HFF-Myc (cell line): ENCODE measurements around the gene NPC2.

ENCODE experiments used
- DNase-seq: peaks from one replicate; pipeline ENCODE4 v3.0.0-alpha.2; 2011; ENCODE audit warnings: low read depth; ENCODE audit errors: extremely low read depth
- H3K4me3 ChIP-seq: replicated peaks from 2 replicates; pipeline ENCODE4 v1.5.1; 2011; ENCODE audit warnings: low read depth, mild to moderate bottlenecking, control low read depth, low read length
- CTCF ChIP-seq: IDR thresholded peaks from 2 replicates; pipeline ENCODE4 v1.5.1; 2012; ENCODE audit warnings: mild to moderate bottlenecking, low read depth, low read length, control low read depth; ENCODE audit errors: missing control alignments

NPC2 gene

GRCh38 chr14:74514471-74514941 lies 21.4 kb upstream of the NPC2 start:
- no peak overlapping the region for H3K4me3 ChIP-seq
- DNase-seq = no peak
- no peak for TF ChIP-seq CTCF

GRCh38 chr14:74511966-74512830 lies 19.1 kb upstream of the NPC2 start:
- no peak overlapping the region for H3K4me3 ChIP-seq
- TF ChIP-seq CTCF = no peak
- DNase-seq = no peak

GRCh38 chr14:74510959-74511409 lies 17.9 kb upstream of the NPC2 start:
- no peak for DNase-seq
- TF ChIP-seq CTCF = no peak
- no peak overlapping the region for H3K4me3 ChIP-seq

GRCh38 chr14:74510223-74510931 lies 17.3 kb upstream of the NPC2 start:
- DNase-seq = no peak
- no peak for TF ChIP-seq CTCF
- H3K4me3 ChIP-seq = no peak overlapping the region

- H3K4me3 ChIP-seq = no peak overlapping the region
- DNase-seq = no peak
- TF ChIP-seq CTCF = no peak
Observed at GRCh38 chr14:74509587-74510222, 16.6 kb upstream of the NPC2 start.

GRCh38 chr14:74508844-74509428 lies 15.8 kb upstream of the NPC2 start:
- no peak for TF ChIP-seq CTCF
- H3K4me3 ChIP-seq = no peak overlapping the region
- DNase-seq = no peak
